Measurements from ENCODE around the gene POC1A. TPM values are rescaled to one million over a fixed set of nuclear protein-coding genes. Genes with fewer than 3 reads are reported as not detected.
"Not testable (repeated sequence)": the region's sequence is repeated elsewhere in the genome, so short reads cannot be mapped to it uniquely, and the experiment has no call there.

POC1A gene
- total RNA-seq, 1 donor from 2014 or later, result 3.4 TPM

DNA sequence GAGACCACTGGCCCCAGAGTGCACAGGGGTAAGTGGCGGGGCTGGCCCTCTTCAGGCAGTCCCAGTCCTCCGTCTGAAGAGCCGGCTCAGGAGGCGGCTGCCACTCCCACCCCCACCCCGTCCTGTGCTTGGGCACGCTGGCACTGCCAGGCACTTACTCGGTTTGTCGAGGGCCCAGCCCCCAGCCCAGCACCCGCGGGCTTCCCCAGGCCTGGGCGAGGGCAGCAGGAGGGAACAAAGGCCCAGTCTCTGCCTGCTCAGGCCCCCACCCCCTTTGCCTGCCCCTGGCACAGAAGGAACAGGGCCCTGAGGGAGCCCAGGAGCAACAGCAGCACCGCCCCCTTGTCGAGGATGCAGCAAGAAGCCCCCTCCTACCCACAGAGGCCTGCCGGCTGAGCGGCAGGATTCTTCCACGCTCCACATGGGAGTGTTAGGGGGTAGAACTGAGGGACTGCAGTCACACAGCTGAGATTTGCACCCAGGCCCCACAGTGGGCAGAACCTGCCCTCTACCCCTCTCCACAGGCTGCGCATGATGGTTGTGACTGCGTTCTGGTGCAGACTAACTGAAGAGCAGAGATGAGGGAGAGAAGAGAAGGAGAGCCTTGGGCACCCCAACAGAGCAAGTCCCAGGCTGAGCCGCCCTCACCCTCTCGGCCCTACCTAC, 106.8 kb downstream of the POC1A start:
- peak; percentile 69 for DNase-seq (ENCODE audit: low spot score)

DNA sequence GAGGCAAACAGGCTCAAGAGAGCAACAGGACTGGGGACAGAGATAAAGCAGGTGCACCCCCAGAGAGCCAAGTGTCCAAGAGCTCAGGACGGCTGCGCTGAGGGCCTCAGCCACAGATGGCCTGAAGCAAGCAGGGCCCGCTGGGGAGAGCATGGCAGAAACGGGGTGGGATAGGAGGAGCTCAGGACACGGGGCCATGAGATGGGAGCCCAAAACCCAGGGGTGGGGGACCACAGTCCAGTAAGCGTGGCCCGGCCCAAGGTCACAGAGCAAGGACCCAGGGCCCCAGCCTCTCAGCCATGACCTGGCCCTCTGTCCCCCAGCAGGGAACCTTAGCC, 107.4 kb downstream of the POC1A start:
- DNase-seq (ENCODE audit: low spot score), result no peak

GRCh38 chr3:52046186-52046901, 107.9 kb downstream of the POC1A start:
- DNase-seq (ENCODE audit: low spot score), result no peak

DNA sequence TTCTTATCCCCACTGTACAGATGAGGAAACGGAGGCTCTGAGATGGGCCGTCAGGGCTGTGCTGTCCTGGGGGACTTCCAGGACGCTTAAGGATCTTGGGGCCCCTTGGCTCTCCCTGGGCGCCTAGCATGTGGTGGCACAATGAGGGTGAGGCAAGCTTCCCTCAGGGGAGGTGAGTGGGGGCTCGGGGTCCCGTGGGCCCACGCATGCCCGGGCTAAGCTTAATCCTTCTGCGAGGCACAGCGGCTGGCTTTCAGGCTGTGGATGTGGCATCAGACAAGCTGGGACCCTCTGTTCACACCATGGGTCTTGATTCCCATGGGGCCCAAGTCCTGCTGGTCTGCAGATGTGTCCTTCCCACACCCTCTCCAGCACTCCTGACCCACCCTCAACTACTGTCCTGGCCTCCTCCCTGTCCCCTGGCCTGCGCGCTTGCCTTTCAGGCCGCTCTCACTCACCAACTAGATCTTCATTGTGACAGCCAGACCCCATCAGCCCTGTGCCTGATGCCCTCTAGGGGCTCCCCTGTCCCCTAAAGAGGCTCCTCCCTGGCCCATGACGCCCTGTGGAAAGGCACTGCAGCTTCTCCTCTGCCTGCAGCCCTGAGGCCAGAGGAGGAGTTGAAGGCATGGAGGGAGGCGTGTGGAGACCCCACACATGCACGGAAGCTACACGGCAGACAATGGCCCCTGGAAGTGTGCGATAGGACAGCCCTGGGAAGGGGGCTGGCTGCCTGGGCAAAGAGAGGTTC, 109.2 kb downstream of the POC1A start:
- no peak for DNase-seq (ENCODE audit: low spot score)

DNA sequence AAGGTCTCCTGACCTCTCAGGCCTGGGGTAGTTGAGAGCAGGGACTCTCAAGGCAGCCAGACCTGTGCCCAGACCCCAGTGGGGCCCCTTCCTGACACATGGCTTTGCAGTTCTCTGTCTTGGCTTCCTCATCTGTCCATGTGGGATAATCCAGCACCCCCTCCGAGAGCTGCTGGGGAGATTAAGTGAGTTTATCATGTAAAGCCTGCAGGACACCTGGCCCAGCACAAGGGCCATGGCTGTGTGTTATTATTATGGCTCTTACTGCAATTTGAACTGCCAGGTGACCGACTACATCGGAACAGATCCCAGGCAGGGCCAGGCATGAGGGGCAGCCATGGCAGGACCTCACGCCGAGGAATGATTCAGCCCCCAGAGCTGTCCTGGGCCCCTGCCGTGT, 110.5 kb downstream of the POC1A start:
- no peak for DNase-seq (ENCODE audit: low spot score)

- not testable (repeated sequence) for DNase-seq (ENCODE audit: low spot score)
These were observed 111.2 kb downstream of the POC1A start for GRCh38 chr3:52043039-52043438.

DNA sequence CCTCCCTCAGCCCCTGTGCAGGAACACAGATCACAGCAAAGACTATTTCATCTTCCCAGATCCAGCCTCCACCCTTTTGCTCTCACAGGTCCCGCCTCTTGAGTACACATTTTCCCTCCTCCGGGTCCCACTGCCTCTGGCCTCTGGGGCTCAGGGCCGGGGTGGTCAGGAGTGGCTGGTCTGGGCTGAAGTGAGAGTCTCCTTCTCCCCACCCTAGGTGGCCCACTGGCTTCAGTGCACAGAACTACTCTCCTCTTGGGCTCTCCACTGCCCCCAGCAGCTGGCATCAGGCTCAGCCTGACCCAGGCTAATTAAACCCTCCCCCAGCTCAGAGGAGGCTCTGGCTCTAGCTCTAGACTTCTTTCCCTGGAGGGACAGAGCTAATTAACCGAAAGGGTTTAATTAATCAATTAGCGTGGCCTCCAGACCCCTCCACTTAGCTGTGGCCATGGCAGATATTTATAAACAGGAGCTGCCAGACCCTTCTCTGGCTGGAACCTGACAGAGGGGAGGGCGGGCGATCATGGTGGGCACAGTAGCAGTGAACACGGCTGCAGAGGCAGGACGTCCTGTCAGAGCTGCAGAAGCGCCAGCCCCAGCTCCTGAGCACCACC, 113.0 kb downstream of the POC1A start:
- no peak for DNase-seq (ENCODE audit: low spot score)

- no peak for DNase-seq (ENCODE audit: low spot score)
These were observed 113.6 kb downstream of the POC1A start for GRCh38 chr3:52040600-52040999.

- peak; percentile 78 for DNase-seq (ENCODE audit: low spot score)
These were observed 114.4 kb downstream of the POC1A start for GRCh38 chr3:52039846-52040245.

GRCh38 chr3:52039426-52039825, 114.8 kb downstream of the POC1A start:
- no peak for DNase-seq (ENCODE audit: low spot score)

DNA sequence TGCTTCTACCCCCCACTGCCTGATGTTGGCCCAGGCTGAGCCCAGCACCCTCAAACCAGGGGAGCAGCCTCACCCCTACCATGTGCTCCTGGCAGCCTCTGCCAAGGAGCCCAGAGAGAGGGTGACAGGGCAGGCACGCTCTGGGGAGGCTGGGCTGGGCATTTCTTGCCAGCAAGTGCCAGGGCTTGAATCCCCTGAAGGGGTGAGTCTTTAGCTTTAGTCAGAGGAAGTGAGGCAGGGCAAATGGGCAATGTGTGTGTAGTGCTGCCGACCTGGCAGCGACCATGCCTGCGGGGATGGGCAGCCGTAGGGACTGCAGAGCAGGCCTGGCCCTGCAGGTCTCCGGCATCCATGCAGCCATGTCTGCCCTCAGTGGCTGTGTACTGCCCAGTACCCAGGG, 116.0 kb downstream of the POC1A start:
- DNase-seq (ENCODE audit: low spot score), result no peak

- DNase-seq (ENCODE audit: low spot score), result no peak
These were observed 116.9 kb downstream of the POC1A start for GRCh38 chr3:52037291-52037690.

DNA sequence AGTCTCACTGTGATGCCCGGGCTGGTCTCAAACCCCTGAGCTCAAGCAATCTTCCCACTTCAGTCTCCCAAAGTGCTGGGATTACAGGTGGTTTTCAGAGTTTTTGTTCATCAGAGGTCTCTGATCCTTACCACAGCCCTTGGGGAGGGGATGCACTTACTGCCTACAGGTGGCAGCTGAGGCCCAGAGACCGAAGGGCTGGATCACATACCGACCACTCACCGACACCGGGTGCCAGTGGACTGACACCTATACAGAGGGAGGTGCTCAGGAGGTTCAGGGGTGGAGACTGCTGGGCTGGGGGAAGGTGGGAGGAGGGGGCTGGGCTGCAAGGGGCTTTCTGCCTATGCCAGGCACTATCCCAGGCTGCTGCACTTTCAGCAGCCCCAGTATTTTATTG, 117.4 kb downstream of the POC1A start:
- no peak for DNase-seq (ENCODE audit: low spot score)

DNA sequence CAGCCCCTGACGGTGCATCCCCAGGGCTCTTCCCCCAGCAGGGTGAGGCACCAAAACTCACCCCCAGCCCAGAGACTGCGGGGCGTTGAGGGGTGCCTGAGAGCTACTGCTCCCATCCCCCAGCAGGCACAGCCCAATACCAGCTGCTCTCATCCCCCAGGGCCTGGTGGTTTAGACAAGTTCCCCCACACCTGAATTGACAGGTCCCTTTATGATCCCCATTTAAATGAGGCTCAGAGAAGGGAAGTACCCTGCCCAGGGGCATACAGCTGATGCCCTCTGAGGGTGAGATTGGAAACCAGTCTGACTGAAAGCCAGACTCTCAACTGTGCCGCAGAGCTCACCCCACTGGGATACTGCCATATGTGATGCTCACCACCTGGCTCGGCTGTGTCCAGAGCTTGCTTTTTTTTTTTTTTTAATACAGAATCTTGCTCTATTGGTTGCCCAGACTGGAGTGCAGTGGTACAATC, 118.0 kb downstream of the POC1A start:
- no peak for DNase-seq (ENCODE audit: low spot score)

GRCh38 chr3:52034651-52035050, 119.6 kb downstream of the POC1A start:
- no peak for DNase-seq (ENCODE audit: low spot score)

DNA sequence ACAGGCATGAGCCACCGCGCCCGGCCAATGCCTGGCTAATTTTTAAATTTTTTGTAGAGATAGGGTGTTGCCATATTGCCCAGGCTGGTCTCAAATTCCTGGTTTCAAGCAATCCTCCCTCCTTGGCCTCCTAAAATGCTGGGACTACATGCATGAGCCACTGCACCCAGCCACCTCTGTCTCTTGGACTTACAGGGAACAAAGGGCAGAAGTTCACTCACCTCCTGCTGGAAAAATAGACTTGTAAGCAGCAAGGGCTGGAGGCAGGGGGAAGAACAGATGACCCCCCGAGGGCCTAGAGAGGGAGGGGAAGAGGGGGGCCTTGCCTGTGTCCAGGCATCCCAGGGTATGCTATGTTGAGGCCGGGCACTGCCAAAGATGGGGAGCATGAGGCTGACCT, 120.0 kb downstream of the POC1A start:
- no peak for DNase-seq (ENCODE audit: low spot score)

DNA sequence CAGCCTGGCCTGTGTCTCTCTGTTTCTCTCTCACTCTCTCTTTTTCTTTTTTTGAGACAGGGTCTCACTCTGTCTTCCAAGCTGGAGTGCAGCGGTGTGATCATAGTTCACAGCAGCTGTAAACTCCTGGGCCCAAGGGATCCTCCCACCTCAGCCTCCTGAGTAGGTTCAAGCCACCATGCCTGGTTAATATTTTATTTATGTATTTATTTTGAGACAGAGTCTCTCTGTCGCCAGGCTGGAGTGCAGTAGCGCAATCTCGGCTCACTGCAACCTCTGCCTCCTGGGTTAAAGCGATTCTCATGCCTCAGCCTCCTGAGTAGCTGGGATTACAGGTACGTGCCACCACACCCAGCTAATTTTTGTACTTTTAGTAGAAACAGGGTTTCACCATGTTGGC, 120.5 kb downstream of the POC1A start:
- DNase-seq (ENCODE audit: low spot score), result not testable (repeated sequence)

GRCh38 chr3:52032702-52033408, 121.4 kb downstream of the POC1A start:
- no peak for DNase-seq (ENCODE audit: low spot score)

DNA sequence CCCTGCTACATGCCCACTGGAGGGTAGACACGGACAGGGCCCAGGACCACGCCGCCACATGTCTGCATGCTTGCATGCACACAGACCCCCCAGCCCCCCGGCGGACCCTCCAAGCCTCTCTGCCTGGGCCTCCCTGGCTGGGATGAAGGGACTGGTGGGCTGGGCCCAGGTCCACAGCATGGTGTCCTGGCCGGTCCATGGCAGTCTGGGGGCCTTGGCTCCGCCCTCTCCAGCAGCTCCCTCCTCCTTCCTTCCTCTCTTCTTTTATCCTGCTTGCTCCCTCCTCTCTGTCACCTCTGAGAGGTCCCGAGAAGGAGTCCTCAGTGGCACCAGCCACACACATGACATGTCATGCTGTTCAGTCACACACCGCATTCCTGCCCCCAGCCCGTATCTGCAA, 122.3 kb downstream of the POC1A start:
- no peak for DNase-seq (ENCODE audit: low spot score)

- DNase-seq (ENCODE audit: low spot score), result no peak
These were observed 123.4 kb downstream of the POC1A start for GRCh38 chr3:52030714-52031310.

DNA sequence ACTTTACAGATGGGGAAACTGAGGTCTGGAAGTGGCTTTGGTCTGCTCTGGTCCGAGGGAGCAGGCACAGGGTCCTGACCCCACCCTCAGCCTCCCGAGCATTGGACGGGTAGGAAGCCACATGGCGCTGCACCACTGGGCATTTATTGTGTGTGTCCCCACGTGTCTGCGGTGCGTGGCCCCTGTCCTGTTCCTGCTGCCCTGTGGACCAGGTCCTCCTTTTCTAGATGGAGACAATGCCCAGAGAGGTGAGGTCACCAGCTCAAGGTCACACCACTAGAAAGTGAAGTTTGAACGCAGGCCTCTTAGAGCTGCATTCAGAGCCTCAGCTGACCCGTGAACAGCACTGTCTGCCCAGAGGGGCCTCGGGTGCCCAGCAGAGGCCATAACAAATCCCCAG, 124.7 kb downstream of the POC1A start:
- DNase-seq (ENCODE audit: low spot score), result no peak

Measured in mucosa of gallbladder (tissue), 1 donor.